NCI-H2081 (cell line): ENCODE results near the gene CROT.
A peak's percentile ranks its signal among the peaks of the same experiment; 100 is the strongest.

Experiments
- DNase-seq, 2 experiments: peaks; one replicate each; lab custom pipeline; 2025; lab: John Stamatoyannopoulos, UW

The CROT gene

DNA sequence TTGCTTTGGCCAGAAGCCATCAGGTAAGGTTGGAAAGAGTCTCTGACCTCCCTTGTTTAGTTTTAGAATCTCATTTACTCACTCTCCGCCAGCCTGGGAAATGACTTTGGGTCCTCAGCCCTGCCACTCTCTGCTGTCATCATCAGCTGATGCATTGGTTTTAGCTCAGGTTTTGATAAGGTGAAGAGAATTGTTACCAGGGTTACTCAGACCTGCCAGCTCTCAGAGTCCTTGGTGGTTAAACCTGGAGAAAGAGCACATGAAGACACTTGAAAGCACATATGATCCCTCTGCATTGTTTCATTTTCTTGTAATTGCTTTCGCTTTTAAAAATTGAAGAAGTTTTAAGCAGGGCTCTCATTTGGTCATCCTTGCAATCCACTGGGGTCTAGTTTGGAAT, 4.0 kb upstream of the CROT start:
- DNase-seq = no peak

DNA sequence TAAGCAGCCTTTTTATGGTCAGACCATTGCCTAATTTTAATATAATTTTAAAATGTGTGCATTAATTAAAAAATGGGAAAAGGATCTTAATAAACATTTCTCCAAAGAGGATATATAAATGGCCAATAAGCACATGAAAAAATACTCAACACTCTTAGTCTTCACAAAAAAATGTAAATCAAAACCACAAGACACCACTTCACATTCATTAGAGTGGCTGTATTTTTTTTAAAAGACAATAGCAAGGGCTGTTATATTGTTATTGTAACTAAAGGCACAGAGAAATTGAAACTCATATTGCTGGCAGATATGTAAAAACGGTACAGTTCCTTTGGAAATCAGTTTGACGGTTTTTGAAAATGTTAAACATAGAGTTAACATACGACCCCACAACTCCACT, 3.2 kb upstream of the CROT start:
- DNase-seq = no peak

DNA sequence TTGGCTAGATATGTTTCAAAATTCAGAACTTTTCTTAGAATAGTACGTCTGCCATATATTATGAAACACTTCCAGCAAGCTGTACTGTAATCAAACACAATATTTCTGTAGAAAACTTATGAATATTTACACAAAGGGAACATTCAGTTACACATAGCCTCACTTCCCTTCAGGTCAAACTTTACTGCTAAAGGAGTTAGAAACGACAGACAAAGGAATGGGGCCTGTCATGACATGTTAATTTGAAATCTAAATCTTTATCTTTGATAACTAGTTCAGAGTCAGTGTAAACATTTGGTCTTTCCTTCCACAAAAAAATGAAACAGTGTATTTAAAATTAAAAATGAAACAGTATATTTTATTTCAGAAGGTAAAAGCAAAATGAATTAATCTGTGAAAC, 1.0 kb upstream of the CROT start:
- DNase-seq = no peak

DNA sequence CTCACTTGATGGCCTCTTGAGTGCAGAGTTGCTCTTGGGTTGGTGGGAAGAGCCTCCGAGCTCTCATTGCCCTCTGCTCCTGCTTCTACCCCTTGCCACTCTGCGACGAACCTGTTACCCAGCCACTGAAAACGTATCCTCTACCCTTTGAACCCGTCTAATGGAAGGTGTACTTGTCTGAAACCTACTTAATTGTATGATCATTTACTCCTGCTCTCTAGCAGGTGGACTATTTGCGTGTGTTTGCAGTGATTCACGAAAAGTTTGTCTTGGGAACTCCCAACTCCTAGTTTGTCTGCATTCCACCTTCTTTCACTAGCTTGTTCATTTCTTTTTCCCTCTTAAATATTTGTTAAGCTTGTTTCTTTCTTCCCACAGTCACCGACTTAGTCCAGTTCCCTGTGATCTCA, 503 bp downstream of the CROT start:
- no peak for DNase-seq

DNA sequence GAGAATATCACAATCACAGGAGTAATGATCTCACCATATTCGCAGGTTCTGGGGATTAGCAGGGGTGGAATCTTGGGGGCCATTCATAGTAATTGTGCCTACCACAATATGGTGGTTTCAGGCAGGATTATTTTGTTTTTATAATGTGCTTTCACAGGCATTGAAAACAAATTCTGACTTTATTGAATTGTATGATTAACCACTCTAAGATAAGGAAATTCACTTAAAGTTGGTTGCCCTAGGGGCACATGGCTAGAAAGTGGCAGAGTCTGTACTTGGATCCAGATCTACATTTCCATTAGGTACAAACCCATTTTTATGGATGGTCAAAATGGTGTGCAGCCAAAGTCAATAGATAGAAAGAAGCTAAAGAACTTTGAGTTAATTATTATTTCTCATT, 1.7 kb downstream of the CROT start:
- DNase-seq = no peak

DNA sequence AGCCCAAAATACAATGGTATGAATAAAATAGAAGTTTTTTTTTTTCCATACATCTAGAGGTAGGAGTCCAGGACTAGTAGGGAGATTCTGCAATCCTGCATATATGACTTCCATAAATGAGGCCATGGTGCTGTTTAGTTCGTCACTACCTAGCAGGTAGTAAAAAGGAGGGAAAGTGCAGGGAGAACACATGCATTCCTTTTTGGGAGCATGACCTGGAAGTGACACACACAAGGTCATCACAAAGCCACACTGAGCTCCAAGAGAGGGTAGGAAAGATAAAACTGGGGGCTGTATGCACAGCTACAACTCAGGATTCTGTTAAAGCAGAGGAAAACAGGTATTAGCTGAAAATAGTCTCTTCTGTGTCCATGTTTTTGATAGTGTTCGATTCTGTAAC, 2.2 kb downstream of the CROT start:
- no peak for DNase-seq

DNA sequence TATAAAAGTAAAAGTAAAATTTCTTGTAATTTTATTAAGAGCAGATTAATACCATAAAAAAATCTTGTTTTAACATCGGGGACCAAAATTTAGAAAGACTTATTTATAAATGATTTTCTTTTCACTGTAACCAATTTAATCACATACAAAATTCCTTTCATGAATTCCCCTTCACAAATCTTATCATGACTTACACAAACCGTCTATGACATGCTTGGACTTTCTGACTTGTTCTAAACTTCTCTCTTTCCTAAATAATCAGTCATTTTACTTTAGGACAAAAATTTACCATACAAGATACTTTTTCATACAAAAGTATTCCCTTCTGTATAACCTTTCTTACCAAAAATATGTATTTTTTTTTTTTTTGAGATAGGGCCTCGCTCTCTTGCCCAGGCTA, 9.3 kb downstream of the CROT start:
- peak; percentile 19 to 21 for DNase-seq

DNA sequence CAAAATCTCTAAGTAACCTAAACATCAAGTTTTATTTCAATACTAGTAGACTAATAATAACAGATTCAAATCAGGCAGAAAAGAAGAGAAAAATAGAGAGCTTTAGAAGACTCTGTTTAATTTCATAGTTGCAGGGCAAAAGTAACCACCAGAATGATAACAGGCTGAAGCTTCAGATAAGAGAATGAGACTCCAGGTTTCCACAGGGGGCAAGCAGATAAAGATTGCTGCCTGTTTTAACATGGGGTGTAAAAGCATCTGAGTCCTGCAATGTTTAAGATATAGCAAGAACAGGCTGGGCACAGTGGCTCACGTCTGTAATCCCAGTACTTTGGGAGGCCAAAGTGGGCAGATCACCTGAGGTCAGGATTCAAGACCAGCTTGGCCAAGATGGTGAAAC, 11.0 kb downstream of the CROT start:
- no peak for DNase-seq

DNA sequence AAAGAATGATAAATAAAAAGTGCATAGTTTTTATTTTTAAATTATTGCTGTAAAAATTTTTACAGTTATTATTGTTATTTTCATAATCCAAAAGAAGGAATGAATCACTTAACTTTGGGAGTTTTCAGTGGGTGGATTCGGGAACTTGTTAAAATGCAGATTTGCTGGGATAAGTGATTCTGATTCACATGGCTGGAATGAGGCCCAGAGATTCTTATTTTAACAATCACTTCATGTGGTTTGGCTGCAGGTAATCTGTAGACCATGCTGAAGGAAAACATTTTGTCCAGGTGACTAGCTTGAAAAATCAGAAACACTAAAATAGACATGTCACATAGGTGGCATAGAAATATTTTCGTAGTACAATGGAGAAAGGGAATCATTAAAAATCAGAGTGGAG, 13.9 kb downstream of the CROT start:
- no peak for DNase-seq

DNA sequence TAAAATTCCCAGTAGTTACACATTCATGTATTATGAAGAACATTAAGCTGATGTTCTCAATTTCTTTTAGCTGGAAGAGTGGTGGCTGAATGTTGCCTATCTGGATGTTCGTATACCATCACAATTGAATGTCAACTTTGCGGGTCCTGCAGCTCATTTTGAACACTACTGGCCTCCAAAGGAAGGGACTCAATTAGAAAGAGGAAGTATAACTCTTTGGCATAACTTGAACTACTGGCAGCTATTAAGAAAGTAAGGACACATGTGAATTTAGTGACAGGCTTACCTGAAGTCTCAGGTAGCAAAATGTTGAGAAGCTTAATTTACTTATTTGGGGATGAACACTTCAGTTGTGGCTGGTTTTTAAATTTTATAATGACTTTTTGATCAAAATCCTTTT, 15.9 kb downstream of the CROT start:
- no peak for DNase-seq

DNA sequence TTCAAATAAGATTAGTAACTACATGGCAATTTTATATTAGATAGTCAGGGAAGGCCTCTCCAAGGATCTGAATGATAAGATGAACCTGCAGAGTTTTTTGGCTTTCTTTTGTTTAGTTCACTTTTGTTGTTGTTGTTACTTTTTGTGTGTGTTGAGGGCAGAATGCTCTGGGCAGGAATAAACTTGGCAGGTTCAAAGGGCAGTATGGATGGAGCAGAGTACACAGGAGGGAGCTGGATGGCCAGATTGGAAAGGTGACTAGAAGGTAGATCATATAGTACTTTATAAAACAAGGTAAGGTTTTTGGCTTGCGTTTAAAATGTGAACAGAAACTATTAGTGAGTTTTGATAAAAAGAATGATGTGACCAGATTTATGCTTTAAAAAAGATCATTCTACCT, 17.9 kb downstream of the CROT start:
- DNase-seq = no peak

DNA sequence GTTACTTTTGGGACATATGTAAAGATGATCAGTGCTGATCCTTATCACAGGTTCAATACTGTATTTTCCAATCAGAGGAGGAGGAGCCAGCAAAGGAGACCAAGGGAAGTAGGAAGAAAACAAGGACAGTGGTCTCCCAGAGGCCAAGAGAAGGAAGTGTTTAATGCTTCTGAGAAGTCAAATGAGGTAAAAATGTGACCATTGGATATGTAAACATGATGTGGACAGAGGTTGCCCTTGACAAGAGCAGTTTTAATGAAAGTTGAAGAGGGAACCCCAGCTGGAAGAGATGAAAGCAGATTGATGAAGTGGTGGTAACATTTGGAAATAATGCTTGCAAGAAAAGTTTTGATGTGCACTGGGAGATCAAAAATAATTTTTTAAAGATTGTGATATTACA, 18.8 kb downstream of the CROT start:
- no peak for DNase-seq

DNA sequence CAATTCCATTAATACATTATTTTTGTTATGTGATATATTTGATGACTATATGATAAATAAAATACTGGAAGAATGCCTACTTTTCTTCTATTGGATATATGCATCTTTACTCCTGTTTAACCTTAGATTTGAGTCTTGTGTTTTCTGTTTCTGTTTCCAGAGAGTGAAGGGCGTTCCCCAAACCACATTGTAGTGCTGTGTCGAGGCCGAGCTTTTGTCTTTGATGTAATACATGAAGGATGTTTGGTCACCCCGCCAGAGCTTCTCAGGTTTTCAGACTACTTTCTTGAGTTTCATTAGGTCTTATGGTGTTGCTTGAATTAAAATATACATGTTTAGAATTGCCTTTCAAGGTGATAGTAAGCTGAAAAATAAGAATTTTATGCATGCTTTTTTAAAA, 23.8 kb downstream of the CROT start:
- no peak for DNase-seq

DNA sequence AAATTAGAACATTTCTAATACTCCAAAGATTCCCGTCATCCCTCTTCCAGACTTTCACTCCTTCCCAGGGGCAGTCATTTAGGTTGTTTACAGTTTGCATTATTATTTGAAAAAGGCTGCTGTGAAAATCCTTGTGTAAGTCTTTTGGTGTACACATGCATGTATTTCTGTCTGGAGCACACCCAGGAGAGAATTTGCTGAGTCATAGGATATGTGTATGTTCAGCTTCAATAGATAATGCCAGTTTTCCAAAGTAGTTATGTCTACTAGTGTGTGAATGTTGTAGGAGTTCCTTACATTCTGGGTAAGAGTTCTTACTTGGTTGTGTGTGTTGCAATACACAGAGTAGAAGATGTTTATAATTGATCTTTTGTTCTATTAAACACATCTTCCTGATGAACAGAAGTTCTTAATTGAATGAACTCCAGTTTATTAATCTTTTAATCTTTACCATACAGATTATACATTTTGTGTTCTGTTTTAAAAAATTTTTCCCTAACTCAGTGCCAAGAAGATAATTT, 25.3 kb downstream of the CROT start:
- no peak for DNase-seq

DNA sequence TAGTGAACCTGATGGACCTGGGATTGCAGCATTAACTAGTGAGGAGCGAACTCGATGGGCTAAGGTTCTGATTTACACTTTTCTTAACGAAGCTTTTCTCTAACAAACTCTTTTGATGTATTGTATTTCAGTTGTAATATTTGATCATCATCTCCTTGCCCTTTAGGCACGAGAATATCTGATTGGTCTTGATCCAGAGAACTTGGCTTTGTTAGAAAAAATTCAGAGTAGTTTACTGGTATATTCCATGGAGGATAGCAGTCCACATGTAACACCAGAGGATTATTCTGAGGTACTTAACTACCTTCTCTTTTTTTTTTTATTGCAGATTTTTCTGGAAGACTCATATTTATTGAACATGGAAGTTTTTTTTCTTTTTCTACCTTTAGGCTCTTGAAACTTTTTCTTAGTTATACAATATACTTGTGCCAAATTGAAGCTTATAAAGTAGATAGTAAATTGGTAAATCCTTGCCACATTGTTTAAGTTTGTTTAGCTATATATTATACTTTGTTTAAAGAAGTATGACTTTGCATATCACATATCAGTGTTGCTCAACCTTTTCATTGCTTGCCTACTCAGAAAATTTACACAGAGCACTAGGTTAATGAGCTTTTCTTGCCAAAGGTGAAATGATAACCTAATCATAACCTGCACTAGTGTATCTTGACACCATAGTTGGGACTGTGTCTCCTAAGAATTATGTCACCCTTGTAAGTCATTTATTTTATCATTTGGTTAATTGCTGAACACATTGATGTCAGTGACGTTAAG, 30.4 kb downstream of the CROT start:
- DNase-seq = no peak

DNA sequence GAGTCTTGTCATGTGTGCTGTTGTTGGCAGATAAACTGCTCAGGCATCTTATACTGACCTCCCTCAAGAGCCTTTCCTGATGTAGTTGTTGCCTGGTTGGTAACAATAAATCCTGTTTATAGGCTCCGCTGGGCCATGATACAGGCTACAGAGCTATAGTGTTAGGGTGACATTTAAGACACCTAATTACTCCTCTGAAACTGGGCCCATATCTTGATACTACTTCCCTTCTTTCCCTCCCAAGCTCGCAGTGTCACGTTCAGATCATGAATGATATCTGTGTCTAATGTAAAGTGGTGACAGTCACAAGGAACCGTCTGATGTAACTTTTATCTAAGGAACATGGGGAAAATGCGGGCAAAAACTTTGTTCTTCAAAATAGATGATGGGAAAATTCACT, 35.4 kb downstream of the CROT start:
- no peak for DNase-seq

DNA sequence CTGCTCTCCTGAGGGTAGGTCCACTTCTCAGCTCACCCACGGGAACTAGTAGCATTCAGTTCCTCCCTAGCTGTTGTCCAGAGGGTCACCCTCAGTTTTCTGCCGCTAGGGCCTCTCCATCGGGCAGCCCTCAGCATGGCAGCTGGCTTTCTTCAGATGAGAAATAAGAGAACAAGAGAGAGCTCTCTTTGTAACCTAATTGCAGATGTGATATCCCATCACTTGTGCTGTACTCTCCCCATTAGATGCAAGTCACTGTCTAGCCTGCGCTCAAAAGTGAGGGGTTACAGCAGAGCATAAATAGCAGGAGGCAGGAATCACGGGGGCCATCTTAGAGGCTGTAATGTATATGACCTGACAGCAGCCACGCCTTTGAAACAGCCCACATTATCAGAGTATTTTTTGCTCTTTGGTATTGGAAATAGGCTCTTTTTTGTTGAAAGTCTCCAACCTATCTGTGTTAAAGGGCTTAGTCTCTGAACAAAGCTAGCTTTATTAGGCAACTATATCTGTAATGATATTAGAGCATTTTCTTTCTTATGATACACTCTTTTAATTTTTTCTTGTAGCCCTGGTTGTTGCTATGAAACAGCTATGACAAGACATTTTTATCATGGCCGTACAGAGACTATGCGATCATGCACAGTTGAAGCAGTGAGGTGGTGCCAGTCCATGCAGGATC, 45.7 kb downstream of the CROT start:
- DNase-seq = no peak

DNA sequence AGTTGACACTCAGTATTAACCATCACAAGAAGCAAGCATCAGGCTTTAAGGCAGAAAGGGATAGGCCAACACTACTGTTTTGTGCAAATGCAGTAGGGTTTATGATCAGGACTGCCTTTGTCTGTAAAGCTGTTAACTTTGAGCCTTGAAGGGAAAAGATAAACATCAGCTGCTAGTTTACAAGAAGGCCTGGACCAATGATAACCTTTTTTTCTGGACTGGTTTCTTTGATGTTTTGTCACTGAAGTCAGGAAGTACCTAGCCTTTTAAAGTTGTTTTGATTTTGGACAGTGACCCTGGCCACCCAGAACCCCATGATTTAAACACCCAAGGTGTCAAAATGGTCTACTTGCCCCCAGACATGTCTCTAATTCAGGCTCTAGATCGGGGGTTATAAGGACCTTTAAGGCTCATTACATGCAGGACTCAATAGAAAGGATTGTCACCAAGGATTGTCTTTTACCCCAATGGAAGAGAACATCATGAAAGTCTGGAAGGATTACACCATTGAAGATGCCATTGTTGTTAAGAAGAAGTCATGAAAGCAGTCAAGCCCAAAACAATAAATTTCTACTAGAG, 50.1 kb downstream of the CROT start:
- no peak for DNase-seq

DNA sequence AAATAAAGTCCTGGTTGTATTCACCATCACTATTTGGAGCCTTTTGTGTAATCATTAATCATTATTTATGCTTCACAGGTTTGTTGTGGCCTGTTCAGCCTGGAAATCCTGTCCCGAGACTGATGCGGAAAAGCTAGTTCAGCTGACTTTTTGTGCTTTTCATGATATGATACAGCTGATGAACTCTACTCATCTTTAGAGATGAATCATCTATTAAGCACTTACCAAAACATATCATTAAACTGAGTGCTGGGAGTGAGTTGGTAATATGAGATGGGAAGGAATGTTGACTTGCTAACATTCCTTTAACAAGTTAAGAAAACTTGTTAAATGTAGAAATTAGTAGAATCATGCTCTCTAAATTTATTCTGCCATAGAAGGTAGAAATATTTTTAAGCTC, 53.0 kb downstream of the CROT start:
- DNase-seq = no peak

DNA sequence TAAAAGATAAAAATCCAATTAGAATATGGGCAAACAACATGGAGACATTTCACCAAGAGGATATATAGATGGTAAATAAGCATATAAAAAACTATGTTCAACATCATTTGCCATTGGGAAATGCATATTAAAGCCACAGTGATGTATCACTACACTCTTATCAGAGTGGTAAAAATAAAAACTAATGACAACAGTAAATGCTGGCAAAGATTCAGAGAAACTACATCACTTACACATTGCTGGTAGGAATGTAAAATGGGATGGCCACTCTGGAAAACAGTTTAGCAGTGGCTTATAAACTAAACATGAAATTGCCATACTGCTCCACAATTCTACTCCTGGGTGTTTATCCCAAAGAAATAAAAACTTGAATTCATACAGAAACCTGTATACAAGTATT, 59.2 kb downstream of the CROT start:
- DNase-seq = no peak

DNA sequence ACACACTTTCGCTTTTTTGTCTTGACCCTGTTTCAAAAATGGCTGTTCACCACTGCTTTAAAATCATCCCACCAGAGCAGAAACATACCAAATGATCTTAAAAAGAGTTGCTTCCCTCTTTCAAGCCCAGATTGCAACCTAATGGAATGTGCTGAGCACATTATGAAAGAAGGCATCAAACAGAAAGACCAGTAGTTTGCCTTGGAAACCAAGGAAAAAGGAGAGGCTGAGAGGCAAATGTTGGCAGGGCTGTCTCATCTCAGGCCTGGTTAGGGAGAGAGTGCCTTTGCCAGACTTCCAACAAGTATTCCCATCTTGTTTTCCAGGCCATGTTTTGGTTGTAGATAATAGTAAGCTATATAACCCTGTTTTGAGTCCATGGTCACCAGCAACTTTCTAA, 65.7 kb downstream of the CROT start:
- DNase-seq = no peak

DNA sequence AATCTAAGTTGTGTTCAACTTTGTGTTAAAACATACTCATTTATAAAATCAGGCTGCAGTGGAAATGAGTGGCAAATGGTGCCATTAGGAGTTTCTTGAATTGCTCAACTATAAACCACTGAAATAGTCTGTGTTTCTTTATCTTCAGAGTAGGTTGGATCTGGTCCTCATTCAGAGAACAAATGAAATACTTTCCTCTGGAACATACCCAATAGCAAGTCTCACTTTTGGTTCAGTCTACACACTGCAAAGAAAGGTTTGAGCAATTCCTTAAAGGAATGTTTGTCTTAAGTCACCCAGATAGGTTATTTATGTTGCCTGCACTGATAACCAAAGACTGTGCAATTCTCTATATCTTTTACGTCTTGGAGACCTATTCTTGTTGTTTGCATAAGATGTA, 67.6 kb downstream of the CROT start:
- DNase-seq = no peak
